Keratinocyte (primary cell): ENCODE measurements around the gene PRPF40B.

Experiments used
- EZH2 ChIP-seq: IDR thresholded peaks from one replicate; pipeline ENCODE4 v1.6.1; 2012; ENCODE audit warnings: inconsistent platforms, mild to moderate bottlenecking, low read length, moderate library complexity
- TF ChIP-seq, protein P1 (sequence below), 3 experiments: IDR thresholded peaks in 1 of 3; conservative IDR thresholded peaks in 1 of 3; optimal IDR thresholded peaks in 1 of 3; 2 replicates in 2 of 3; 3 replicates in 1 of 3; pipeline versions ENCODE3 to v1.5.1; 2011; ENCODE audit warnings: low read length in 3 of 3, mild to moderate bottlenecking in 3 of 3, moderate library complexity in 2 of 3, control low read depth in 1 of 3, inconsistent platforms in 1 of 3; ENCODE audit not compliant: insufficient read depth in 2 of 3; ENCODE audit errors: extremely low read depth in 1 of 3

DNA sequence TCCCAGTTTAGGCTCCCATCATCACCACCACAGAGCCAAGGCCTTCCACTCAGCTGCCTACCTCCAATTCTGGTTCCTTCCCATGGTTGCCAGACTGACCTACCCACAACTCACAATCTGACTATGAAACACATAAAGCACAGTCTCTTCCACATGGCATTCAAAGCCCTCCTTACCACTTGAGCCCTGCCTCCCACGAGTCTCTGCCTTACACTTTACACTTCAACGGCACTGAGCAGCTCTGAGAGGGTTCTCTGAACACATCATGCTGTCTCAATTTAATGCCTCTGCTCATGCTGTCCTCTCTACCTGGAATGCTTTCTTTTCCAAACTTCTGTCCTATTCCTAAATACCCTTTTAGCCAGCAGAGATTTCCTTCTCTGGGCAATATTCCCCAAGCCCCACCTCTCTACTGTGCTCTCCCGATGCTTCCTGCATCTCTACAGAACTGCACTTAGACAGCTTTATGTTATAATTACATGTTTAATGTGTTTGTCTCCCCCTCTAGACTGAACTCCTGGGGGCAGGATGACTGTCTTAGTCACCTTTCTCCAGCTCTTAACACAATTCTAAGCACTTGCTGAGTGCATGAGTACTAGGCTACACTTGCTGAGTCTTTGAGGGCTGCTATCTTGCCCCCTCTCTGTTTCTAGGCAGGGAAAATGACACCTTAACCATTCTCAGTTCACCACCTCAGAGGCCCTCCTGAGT, 60.4 kb downstream of the PRPF40B start:
- TF ChIP-seq EZH2, result no peak
- TF ChIP-seq, protein P1, sequence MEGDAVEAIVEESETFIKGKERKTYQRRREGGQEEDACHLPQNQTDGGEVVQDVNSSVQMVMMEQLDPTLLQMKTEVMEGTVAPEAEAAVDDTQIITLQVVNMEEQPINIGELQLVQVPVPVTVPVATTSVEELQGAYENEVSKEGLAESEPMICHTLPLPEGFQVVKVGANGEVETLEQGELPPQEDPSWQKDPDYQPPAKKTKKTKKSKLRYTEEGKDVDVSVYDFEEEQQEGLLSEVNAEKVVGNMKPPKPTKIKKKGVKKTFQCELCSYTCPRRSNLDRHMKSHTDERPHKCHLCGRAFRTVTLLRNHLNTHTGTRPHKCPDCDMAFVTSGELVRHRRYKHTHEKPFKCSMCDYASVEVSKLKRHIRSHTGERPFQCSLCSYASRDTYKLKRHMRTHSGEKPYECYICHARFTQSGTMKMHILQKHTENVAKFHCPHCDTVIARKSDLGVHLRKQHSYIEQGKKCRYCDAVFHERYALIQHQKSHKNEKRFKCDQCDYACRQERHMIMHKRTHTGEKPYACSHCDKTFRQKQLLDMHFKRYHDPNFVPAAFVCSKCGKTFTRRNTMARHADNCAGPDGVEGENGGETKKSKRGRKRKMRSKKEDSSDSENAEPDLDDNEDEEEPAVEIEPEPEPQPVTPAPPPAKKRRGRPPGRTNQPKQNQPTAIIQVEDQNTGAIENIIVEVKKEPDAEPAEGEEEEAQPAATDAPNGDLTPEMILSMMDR (optimal IDR thresholded peaks at IDR 0.05 in 1 of 3, IDR thresholded peaks at IDR 0.05 in 1 of 3, conservative IDR thresholded peaks at IDR 0.05 in 1 of 3; ENCODE audit: extremely low read depth in 1 of 3, insufficient read depth in 2 of 3, low read length in 3 of 3), result no peak
